Esophagus muscularis mucosa (tissue), 4 donors: ENCODE measurements around the gene PTPN1. TPM values are rescaled to one million over a fixed set of nuclear protein-coding genes. Genes with fewer than 3 reads are reported as not detected.

ENCODE experiments used
- DNase-seq: peaks from one replicate; pipeline ENCODE4 v3.0.0-alpha.2; 2017; ENCODE audit errors: extremely low spot score
- H3K27ac ChIP-seq, 4 donors: fragments of 200-600 bp; sonication (generic); replicated peaks in 1 of 4; 1 replicate in 3 of 4; 2 replicates in 1 of 4; pipeline ENCODE4 v1.5.1; 2016 to 2019; ENCODE audit warnings: mild to moderate bottlenecking in 1 of 4
- H3K27me3 ChIP-seq, 4 donors: fragments of 200-600 bp; sonication (generic); one replicate each; pipeline versions ENCODE4 v1.5.1 to v1.6.0; 2016 to 2019
- H3K36me3 ChIP-seq, 4 donors: fragments of 200-600 bp; sonication (generic); one replicate each; pipeline ENCODE4 v1.5.1; 2016 to 2019
- H3K4me1 ChIP-seq, 4 donors: fragments of 200-600 bp; sonication (generic); one replicate each; pipeline ENCODE4 v1.5.1; 2016 to 2019
- H3K4me3 ChIP-seq, 4 donors: fragments of 200-600 bp; sonication (generic); 1 replicate in 2 of 4; 2 replicates in 2 of 4; pipeline ENCODE4 v1.5.1; 2016 to 2019; ENCODE audit warnings: mild to moderate bottlenecking in 4 of 4, moderate library complexity in 1 of 4
- H3K9me3 ChIP-seq, 4 donors: fragments of 200-600 bp; sonication (generic); 1 replicate in 3 of 4; 2 replicates in 1 of 4; pipeline ENCODE4 v1.5.1; 2016 to 2019
- EP300 ChIP-seq: sonication (generic); formaldehyde crosslinking; IDR thresholded peaks from one replicate; pipeline ENCODE4 v1.6.1; 2017; ENCODE audit warnings: antibody characterized with exemption
- POLR2A ChIP-seq: fragments of 450-650 bp; IDR thresholded peaks from one replicate; pipeline ENCODE4 v1.6.1; 2017; ENCODE audit warnings: antibody characterized with exemption, moderate library complexity, mild to moderate bottlenecking, low read depth
- POLR2AphosphoS5 ChIP-seq, 2 donors: sonication (generic); formaldehyde crosslinking; IDR thresholded peaks; one replicate each; pipeline ENCODE4 v1.6.1; 2017; ENCODE audit warnings: antibody characterized with exemption in 2 of 2
- WGBS: methylation state at CpG from one replicate; pipeline ENCODE4 v1.1.5; 2018; 5-methylcytosine and 5-hydroxymethylcytosine counted together
- intact Hi-C: fragments of 100-400 bp; cut with DNase I; formaldehyde crosslinking; loops from one replicate; pipeline ENCODE4 v1.15.1; 2023
- total RNA-seq, 4 donors: library from RNA; depleted of rRNA; stranded (reverse); fragments of >200 nt; gene quantifications; one replicate each; pipeline versions ENCODE4 v1.1.0 to v1.2.1, GENCODE V29; 2016
- TF ChIP-seq, protein P1 (sequence below), 3 experiments: fragments of 200-600 bp in 2 of 3; fragments of 450-650 bp in 1 of 3; sonication (generic) in 2 of 3; IDR thresholded peaks; one replicate each; pipeline ENCODE4 v1.5.1; 2017 to 2019; ENCODE audit warnings: antibody characterized with exemption in 3 of 3, mild to moderate bottlenecking in 2 of 3, moderate library complexity in 1 of 3

The PTPN1 gene
- total RNA-seq, 4 donors from 2014 or later = 21.2 to 49.0 (median 41.0) TPM

DNA sequence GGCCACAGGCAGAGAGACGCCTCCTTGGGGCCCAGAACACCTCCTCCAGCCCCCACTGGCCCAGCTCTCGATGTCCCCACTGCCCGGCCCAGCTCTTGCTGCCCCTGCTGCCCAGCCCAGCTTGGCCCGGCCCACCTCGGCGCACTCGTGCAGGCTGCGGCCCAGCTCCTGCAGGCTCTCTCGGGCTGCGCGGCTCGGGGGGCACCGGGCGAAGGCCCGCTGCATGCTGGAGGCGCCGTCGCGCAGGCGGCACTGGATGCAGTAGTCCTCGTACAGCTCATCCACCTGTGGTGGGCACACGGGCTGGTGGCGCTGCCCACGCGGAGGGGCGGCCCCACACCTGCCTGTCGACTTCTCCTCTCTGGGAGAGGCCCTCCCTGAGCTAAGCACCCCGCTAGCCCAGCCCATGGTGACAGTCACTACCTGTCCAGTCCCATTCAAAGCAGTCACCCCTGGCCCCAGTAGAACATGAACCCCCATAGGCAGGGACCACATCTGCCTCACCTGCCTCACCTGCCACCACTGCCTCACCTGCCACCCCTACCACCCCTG lies 99.3 kb downstream of the PTPN1 start:
- TF ChIP-seq, protein P1, sequence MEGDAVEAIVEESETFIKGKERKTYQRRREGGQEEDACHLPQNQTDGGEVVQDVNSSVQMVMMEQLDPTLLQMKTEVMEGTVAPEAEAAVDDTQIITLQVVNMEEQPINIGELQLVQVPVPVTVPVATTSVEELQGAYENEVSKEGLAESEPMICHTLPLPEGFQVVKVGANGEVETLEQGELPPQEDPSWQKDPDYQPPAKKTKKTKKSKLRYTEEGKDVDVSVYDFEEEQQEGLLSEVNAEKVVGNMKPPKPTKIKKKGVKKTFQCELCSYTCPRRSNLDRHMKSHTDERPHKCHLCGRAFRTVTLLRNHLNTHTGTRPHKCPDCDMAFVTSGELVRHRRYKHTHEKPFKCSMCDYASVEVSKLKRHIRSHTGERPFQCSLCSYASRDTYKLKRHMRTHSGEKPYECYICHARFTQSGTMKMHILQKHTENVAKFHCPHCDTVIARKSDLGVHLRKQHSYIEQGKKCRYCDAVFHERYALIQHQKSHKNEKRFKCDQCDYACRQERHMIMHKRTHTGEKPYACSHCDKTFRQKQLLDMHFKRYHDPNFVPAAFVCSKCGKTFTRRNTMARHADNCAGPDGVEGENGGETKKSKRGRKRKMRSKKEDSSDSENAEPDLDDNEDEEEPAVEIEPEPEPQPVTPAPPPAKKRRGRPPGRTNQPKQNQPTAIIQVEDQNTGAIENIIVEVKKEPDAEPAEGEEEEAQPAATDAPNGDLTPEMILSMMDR (IDR thresholded peaks at IDR 0.05) = no peak
- TF ChIP-seq EP300 (no peak), POLR2AphosphoS5 (IDR thresholded peaks at IDR 0.05) (no peak), POLR2A (no peak)
- Histone ChIP-seq H3K9me3 (no peaks in the 10 kb centered on the region), H3K4me3 (no peak overlapping the region), H3K27ac (no peak overlapping the region), H3K36me3 (peaks cover 0 to 20% (median 12%) of the 10 kb centered on the region in 4 donors), H3K4me1 (peaks cover 0 to 6% (median 0%) of the 10 kb centered on the region in 4 donors), H3K27me3 (no peaks in the 10 kb centered on the region)
- intact Hi-C loops = no loop called here
- WGBS = 92% methylated on average over 5 of the region's 28 CpGs
- DNase-seq = no peak

DNA sequence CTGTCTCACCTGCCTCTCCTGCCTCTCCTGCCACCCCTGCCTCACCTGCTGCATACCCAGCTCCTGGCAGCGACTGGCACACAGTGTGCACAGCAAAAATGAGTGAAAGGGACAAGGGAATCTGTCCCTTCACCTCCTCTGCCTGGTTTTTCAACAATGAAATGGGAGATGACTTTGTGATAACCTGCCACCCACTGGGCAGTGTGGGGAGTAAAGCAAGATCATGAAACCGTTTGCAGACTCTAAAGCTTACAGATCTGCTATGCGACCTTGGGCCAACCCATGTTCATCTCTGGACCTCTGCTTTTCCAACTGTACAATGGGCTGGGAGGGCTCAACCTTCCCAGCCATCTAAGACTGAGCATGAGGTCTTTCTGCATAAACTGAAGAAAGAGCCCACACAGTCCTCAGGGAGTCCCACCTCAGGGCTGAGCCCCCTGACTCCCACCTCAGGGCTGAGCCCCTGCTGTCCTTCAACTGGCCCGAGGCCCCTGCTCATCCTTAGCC lies 100.1 kb downstream of the PTPN1 start:
- H3K27me3 ChIP-seq = no peaks in the 10 kb centered on the region
- peaks cover 0 to 17% (median 12%) of the 10 kb centered on the region in 4 donors for H3K36me3 ChIP-seq
- TF ChIP-seq POLR2A (no peak), POLR2AphosphoS5 (IDR thresholded peaks at IDR 0.05) (no peak), EP300 (no peak)
- TF ChIP-seq, protein P1 (IDR thresholded peaks at IDR 0.05) = no peak
- H3K27ac ChIP-seq = no peak overlapping the region
- no peak overlapping the region for H3K4me3 ChIP-seq
- intact Hi-C loops = no loop called here
- no peak for DNase-seq
- 80% methylated on average over 4 of the region's 4 CpGs for WGBS
- no peaks in the 10 kb centered on the region for H3K9me3 ChIP-seq
- peaks cover 0 to 6% (median 0%) of the 10 kb centered on the region in 4 donors for H3K4me1 ChIP-seq

DNA sequence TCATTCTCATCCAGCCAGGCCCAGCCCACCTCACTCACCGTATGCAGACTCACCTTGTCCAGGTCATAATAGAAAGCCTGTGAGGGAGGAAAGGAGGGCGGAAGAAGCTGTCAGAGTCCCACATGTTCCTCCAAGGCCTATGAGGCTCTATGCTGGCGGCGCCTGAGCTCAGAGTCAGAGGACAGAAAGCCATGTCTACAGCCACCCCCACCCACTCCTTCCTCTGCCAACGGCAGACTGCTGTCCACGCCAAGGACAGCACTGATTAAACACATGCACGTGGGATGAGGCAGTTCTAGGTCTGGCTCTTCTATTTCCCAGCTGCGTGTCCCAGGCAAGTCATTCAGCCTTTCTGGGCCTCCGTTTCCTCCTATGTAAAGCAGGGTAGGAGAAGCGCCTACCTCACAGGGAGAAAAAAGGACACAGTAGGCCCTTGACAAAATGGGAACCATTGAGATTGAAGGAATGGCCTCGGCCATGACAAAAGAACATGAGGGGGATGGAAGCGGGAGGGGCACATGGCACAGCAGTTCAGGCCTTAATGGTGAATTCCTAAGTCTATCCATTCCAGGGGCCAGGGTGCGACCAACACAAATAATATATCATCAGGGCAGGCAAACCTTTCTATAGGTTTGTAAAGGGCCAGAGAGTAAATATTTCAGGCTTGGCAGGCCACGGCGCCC lies 101.1 kb downstream of the PTPN1 start:
- intact Hi-C loops = no loop called here
- 83% methylated on average over 13 of the region's 15 CpGs for WGBS
- DNase-seq = no peak
- Histone ChIP-seq H3K9me3 (no peaks in the 10 kb centered on the region), H3K27ac (no peak overlapping the region), H3K4me3 (no peak overlapping the region), H3K4me1 (peaks cover 0 to 6% (median 0%) of the 10 kb centered on the region in 4 donors), H3K27me3 (no peaks in the 10 kb centered on the region), H3K36me3 (peaks cover 0 to 17% (median 12%) of the 10 kb centered on the region in 4 donors)
- TF ChIP-seq, protein P1 (IDR thresholded peaks at IDR 0.05) = no peak
- TF ChIP-seq POLR2A (no peak), EP300 (no peak), POLR2AphosphoS5 (IDR thresholded peaks at IDR 0.05) (no peak)

DNA sequence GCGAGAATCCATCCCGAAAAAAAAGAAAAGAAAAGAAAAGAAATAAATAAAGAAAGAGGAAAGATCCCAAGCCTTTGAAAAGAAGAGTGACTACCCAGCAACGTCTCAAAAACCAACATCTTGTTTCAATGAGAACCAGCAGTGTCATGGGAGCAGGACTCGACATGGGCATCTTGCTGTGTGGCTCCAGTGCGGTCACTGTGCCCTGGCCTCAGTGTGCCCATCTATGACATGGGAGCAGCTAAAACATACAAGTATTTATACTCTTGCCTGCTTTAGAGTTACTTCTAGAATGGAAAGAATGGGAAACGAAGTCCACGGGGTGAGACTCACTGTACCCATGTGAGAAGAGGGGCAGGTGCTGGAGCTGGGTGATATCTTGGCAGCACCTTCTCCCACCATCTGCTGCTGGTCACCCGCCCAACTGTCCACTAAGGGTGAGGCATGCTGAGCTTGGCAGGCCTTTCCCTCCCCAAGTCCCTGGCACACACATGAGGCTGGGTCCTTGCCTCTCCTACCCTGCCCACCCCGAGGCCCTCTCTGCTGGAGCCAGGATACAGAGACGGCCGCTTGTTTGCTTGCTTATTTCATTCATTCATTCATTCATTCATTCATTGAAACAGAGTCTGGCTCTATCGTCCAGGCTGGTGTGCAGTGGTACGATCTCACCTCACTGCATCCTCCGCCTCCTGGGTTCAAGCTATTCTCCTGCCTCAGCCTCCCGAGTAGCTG lies 103.4 kb downstream of the PTPN1 start:
- intact Hi-C loops = no loop called here
- no peaks in the 10 kb centered on the region for H3K9me3 ChIP-seq
- WGBS = 93% methylated on average over 15 of the region's 15 CpGs
- peaks cover 0 to 10% (median 6%) of the 10 kb centered on the region in 4 donors for H3K36me3 ChIP-seq
- H3K4me3 ChIP-seq = no peak overlapping the region
- H3K27ac ChIP-seq = no peak overlapping the region
- TF ChIP-seq, protein P1 (IDR thresholded peaks at IDR 0.05) = no peak
- TF ChIP-seq POLR2AphosphoS5 (IDR thresholded peaks at IDR 0.05) (no peak), EP300 (no peak), POLR2A (no peak)
- peaks cover 0 to 6% (median 0%) of the 10 kb centered on the region in 4 donors for H3K4me1 ChIP-seq
- H3K27me3 ChIP-seq = no peaks in the 10 kb centered on the region
- DNase-seq = no peak
